GM19035 (cell line): Measurements from ENCODE around the gene SSBP3.
"Not testable (repeated sequence)": the region's sequence is repeated elsewhere in the genome, so short reads cannot be mapped to it uniquely, and the experiment has no call there.

Source experiments
- ATAC-seq: cut with Tn5 transposase; IDR thresholded peaks from one replicate; pipeline ENCODE4 v1.9.1; 2021; ENCODE audit not compliant: unreplicated experiment

Gene SSBP3

DNA sequence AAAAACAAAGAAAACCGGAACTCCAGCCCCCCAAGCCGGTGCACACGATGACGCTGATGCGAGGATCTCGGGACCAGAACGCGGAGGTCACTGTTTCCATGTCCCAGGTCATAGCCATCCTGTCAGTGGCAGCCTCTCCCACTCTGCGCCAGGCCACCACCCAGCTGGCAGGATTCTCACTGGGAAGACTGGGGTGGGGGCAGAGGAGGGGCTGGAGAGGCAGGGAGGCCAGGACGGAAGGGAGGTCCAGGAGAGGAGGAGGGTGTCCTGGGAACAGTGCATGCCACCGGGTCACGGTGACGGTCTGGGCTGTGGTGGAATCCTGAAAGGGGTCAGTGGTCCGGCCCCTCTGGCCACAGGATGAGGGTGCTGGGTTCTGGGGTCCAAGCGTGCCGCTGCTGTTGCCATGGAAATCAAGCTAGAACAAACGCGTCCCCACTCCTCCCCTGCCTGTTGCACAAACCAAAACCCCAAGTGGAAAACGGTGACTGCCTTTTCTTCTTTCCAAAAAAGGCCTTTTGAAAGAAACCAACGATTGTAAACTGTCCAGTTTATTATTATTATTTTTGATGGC is 180.1 kb downstream of the SSBP3 start:
- no peak for ATAC-seq

DNA sequence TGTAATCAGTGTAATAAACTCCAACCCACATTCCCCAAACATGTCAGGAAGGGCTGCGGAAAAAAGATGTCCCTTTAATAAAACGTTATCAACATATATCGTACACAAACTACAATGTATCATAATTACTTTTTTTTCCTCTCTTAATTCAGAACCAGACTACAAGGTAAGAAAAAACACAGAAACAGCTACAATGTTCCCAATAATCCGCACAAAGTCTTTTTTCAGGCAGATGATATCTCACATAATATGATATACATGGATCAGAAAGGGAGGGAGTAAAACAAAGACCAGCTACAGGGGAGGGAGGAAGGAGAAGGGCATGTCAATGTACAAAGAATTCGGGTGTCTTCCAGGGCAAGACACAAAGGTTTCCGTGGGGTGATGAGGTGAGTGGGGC is 180.8 kb downstream of the SSBP3 start:
- no peak for ATAC-seq

DNA sequence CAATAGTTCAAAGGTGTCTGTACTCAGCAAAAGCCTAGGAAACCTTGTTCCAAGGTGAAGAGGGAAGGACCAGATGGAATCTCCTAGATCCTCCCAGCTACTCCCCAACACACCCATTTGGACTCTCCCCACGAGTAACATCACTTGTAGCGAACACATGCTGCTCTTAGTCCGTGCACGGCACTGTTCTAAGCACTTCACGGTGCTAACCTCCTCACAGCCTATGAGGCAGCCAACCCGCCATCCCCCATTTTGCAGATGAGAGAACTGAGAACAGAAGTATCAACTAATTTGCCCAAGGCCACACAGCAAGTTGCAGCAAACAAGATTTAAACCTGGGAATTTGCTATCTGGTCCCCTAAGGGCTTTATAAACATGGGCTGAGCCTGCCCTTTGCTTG is 182.0 kb downstream of the SSBP3 start:
- ATAC-seq: no peak

DNA sequence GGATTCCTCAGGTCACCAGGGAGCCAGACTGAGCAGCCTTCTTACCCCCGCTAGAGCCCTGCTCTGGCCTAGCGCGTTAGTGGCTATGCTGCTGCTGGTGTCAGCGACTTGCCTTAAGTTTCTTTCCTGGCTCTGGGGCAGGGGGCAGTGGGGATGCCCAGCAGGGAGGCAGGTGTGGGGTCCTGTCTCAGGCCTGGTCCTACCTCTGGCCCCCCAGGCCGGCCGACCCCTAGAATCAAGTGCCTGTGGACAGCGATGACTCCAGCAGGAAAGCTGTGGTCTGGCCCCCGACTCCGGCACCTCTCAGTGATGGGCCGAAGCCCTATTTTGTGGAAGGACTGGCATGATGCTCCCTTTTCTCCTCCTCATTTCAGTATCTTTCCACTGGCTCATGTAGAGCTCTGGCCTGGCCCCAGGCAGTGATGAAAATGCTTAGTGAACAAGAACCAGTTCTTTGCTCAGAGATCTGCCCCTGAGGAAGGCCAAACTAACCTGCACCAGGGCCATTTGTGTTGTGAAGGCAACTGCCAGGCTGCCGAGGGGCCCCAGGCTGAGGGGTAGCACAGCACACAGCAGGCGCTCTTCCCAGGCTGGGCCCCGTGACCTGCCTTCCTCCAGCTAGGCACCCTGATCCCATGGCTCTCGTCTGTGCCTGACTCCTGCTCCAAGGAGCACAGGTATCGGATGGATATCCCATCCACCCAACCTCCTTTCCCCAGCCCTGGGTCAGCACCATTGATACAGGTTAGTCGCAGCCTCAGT is 182.6 kb downstream of the SSBP3 start:
- ATAC-seq: no peak

DNA sequence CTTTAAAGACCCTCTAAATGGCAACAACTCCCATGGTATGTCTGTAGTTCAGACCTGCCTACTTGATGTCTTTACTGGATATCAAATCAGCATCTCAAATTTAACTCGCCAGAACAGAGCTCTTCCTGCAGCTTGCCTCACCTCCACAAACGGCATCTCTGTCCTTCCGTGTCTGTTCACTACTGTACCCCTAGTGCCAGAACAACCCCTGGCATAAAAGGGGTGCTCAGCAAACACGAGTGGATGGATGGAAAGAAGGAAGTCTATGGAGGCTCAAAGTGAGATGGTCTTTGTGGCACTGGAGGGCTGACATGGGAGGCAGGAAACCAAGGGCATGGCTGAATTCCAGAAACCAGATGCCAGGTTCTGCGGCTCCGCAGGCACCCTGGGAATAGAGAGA is 183.5 kb downstream of the SSBP3 start:
- ATAC-seq: no peak

DNA sequence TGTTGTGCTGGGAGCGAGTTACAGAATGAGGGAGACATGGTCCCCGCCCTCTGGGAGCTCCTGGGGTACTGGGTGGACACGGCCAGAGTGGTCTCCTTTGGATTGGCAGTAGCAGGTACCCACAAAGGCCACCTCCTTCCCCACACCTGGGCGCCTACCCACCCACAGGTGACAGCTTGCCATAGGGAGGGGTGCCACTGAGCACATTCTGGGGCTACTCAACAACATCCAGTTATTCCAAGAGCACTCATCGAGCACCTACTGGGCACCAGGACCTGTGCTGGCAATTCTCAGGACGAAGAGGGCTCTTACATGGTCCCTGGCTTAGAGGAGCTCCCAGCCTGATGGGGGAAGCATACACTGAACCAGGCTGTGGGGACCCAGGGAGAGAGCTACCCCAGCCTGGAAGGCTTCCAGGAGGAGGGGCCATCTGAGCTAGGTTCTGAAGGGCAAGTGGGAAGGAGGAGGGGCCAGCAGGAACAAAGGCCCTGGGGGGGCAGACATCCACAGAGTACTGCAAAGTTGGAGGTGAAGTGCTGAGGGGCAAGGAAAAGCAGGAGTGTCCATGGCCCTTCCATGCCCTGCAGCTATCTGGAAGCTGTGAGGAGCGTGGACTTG is 184.2 kb downstream of the SSBP3 start:
- no peak for ATAC-seq

DNA sequence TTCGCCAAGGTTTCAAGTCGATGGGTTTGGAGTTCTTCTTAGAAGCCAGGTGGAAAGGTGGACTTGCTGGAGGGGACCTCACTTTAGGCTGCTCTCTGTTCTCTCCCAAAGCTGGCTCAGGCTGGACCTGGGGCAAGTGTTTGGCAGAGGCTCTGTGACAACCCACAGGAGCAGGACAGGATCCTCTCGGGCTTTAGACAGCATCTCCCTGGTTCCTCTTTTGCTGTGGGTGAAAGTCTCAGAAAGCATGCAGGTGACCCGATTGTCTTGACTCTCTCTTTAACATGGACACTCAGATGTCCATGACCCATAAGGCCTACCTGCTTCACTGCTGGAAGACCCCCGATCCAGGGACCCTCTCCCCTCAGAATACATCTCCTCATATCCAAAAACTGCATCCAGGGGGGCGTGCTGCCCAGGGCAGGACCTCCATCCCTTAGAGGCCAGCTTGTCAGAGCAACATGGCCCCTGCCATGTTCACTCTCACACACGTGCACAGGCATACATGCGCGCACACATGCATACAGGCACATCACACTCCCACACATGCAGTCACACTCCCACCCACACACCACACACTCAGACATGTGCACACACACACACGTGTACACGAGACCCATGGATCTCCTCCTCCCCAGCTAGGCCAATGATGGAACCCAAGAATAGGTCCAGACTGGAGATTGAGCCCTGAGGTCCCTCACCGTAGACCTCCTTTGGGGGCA is 184.9 kb downstream of the SSBP3 start:
- ATAC-seq: no peak

DNA sequence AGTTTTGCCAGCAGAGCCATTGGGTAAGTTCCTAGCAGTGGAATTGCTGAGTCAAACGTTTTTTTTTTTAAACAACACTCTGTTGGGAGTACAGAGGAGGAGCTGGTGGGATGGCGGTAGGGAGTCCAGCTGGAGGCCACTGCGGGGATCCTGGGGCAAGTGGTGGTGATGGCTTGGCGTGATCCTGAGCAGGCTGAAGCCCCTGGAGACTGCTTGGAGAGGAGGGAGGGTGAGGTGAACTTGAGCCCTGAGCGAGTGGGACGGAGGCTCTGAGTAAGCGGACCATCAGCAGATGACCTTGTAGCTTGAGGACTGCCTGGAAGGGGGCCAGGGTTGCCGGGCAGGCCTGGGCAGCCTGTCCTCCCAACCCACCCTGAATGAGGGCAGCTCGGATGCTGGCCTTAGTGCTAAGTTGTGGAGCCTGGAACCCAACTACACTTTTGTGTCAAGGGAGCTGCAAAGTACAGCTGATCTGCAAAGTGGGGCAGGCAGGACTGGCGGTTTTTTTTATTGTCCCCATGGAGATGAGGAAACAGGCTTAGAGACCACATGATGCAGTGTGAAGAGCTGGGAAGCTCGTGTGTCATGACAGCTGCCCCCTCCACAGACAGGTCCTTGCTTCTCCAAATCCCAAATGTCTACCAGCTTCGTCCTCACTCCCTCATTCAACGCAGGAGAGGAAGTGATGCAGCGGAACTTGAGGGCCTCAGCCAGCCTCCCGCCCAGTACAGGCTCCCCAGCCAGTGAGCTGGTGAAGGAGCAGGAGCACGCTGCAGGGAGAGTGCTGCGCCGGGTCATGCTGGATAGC is 186.0 kb downstream of the SSBP3 start:
- ATAC-seq: no peak

DNA sequence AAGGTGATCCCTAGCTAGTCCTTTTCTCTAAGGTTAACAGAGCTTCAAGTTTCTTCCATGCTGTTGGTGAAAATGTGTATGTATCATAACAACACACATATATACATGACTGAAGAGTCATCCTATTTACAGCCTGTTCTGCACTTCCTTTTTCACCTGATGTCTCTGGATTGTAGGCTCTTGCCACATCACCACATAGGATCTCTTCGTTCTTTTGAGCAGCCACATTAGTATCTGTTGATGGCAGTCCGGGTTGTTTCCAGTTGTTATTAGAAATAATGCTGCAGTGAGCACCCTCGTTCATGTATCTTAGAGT is 186.5 kb downstream of the SSBP3 start:
- no peak for ATAC-seq

DNA sequence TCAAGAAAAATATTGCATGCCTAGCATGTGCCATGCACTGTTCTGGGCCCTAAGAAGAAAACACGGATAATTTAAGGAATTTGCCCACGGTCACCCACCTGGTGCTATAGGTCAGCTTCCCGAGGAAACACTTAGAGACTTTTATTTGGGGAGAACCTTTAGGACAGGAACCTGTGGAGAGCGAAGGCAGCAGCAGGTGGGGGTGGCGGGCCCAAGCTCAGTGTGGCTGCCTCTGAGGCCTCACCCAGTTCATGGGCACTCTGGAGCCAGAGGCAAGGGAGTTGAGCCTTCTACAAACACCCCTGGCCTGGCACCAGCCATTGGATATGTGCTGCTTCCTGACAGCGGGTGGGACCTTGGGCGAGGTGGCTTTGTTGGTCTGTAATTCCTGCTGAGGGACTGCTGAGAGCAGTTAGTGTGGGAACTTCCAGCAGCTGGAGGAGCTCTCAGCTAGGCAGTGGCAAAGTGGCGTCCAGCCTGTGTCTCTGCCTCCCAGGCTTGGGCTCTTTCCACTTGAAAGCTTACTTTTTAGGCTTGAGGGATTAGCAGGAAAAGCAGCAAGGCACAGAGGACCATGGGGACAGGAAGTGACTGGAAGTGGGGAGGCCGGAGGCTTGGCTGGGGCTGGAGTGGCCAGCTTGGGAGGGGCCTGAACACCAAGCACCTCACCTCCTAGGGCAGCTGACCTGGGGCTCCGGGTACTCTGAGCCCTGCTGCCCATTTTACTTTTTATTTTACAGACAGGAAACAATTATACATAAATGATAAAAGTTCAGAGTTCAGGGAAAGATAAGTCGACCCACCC is 187.1 kb downstream of the SSBP3 start:
- ATAC-seq: no peak

DNA sequence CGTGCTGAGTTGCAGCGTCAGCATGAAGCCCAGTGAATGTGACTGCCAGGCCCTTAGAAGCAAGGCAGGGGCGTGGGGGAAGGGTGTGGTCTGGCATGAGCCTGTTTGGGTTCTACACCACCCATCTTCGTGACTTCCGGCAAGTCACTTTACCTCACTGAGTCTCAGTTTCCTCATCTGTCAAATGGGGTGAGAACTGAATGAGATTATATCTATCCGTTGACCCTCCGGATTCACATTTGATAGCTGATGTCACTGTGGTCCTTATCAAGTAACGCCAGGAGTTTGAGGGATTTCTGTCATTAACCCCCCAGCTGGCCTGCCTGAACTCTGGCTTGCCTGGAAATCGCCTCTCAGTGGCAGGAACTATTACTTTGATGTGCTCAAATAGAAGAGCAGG is 190.7 kb downstream of the SSBP3 start:
- no peak for ATAC-seq

DNA sequence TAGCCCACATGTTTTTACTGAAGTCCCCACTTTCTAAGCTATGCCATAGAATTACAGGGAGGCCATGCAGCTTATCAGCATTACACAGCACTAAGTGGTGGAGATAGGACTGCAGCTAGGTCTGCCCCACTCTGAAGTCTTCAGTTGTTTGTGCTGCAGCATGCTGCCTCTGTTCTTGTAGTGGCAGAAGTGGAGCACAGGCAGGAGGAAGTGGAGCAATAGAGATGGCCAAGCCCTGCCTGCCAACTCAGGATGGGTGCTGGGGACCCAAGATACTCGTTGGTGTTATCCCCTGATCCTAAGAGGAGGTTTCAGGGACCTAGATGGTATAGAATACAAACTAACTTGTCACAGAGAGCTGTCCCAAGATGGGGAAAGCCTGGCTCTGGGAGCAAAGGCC is 193.3 kb downstream of the SSBP3 start:
- no peak for ATAC-seq

DNA sequence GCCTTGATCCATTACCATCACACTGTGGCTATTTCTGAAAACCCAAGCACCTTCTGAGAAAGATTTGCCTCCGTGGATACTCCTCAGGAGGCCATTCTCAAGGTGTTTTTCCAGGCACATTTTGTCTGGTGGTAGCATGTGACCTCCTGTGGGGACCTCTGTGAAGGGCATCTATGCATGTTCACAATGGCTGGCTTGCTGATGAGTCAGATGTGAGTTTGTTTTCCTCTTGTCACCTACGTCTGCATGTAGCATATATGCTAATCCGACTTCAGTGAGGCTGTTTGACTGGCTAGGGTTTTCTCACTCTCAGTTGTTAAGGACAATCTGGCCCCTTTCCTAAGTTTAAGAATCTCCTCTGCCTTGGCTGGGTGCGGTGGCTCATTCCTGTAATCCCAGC is 198.3 kb downstream of the SSBP3 start:
- not testable (repeated sequence) for ATAC-seq

DNA sequence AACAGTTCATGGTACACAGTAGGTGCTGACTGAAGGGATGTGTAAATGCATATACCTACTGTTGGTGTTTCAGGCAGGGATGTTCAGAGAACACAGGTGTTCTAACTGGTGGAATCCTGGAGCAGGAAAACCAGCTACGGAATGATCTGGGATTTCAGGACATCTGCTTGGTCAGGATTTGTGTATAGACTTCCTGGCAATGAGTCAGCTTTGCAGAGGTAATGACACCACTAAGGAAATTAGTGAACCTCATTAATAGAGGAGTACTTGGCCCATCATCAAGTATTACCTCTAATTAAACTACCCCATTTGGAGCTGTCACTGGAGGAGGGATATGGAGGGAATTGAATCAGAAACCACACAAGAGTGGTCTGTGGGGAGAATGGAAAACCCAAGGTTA is 198.9 kb downstream of the SSBP3 start:
- no peak for ATAC-seq

DNA sequence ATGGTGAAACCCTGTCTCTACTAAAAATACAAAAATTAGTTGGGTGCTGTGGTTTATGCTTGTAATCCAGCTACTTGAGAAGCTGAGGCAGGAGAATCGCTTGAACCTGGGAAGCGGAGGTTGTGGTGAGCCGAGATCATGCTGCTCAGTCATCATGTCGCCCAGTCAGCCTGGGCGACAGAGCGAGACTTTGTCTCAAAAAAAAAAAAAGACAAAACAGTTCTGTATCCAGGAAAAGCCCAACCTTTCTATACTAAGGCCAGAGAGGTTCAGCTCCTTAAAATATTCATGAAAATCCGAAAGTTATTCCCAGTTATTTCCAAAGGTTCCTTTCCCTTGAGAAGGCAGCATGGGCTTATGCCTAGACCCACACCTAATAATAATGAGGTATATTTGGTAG is 202.0 kb downstream of the SSBP3 start:
- no peak for ATAC-seq

DNA sequence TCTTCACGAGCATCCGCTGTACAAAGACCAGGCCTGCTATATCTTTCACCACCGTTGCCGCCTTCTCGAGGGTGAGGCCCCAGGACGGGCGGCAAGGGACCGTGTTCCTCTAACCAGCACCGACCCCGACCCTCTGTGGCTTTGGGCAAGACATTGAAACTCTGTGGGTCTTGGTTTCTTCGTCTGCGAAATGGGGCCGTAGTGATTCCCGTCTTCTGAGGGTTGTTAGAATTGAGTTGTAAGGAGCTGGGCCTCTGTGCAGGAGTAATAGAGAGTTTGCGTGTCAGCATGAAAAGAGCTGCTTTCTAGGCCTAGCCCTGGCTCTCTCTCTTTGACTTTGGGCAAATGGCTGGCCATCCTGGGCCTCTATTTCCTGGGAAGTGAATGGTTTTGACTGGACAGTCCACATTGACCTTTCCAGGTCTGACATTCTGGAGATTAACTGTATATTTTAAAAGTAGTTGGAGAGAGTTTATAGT is 205.6 kb downstream of the SSBP3 start:
- ATAC-seq: peak; percentile 10

DNA sequence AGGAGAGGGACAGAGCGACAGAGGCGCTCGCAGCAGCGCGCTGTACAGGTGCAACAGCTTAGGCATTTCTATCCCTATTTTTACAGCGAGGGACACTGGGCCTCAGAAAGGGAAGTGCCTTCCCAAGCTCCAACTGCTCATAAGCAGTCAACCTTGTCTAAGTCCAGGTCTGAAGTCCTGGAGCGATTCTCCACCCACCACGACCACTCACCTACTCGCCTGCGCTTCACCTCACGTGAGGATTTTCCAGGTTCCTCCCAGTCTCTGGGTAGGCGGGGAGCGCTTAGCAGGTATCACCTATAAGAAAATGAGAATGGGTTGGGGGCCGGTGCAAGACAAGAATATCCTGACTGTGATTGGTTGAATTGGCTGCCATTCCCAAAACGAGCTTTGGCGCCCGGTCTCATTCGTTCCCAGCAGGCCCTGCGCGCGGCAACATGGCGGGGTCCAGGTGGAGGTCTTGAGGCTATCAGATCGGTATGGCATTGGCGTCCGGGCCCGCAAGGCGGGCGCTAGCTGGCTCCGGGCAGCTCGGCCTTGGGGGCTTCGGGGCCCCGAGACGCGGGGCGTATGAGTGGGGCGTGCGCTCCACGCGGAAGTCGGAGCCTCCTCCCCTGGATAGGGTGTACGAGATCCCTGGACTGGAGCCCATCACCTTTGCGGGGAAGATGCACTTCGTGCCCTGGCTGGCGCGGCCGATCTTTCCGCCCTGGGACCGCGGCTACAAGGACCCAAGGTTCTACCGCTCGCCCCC is 206.3 kb downstream of the SSBP3 start, which contains the start of the genes CYB5RL and MRPL37:
TSS of gene CYB5RL (minus strand) at position 266 of the 754 bp plus-strand sequence. CDS start 4,414 bp downstream, outside the sequence.
TSS of gene MRPL37 (plus strand) at position 403 of the 754 bp plus-strand sequence. CDS start at position 480, 77 bp downstream.
- peak; percentile 95 for ATAC-seq

DNA sequence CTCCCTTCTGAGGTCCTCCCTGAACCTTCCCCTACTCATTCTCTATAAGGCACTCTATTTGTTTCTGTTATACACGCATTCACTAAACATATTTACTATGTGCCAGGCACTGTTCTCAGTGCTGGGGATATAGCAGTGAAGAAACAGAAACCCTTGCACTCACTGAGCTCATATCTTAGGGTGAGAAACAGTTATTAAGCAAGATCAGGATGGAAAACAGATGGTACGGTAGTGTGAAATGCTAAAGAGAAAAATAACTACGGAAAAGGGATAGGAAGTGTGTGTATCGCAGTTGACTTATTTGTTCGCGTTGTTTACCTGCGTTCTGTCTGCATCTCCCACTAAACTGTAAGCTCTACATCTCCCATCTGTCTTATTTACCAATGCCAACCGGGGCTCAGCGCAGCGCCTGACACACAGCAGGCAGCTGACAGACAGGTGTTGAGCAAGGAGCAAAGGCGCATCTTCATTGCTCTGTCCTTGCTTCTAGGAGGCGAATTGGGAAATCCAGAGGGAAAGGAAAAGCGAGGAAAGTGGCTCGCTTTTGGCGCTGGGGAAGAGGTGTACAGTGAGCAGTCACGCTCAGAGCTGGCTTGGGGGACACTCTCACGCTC is 206.9 kb downstream of the SSBP3 start:
- ATAC-seq: no peak

DNA sequence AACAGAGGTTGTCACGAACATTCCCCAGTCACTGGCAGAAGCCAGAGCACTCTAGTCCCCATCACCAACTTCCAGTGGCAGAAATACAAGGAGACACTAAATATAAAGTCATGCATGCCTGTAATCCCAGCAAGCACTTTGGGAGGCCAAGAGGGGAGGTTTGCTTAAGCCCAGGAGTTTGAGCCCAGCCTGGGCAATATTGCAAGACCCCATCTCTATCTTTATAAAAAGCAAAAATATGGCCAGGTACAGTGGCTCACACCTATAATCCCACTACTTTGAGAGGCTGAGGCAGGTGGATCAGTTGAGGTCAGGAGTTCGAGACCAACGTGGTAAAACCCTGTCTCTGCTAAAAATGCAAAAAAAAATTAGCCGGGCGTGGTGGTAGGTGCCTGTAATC is 212.7 kb downstream of the SSBP3 start:
- no peak for ATAC-seq
